HPDE6-E6E7 (cell line): ENCODE results near the gene MYO10.

Experiments used
- DNase-seq: peaks from one replicate; pipeline ENCODE4 v3.0.0; 2011; ENCODE audit warnings: missing footprints; ENCODE audit errors: extremely low spot score

MYO10 gene

DNA sequence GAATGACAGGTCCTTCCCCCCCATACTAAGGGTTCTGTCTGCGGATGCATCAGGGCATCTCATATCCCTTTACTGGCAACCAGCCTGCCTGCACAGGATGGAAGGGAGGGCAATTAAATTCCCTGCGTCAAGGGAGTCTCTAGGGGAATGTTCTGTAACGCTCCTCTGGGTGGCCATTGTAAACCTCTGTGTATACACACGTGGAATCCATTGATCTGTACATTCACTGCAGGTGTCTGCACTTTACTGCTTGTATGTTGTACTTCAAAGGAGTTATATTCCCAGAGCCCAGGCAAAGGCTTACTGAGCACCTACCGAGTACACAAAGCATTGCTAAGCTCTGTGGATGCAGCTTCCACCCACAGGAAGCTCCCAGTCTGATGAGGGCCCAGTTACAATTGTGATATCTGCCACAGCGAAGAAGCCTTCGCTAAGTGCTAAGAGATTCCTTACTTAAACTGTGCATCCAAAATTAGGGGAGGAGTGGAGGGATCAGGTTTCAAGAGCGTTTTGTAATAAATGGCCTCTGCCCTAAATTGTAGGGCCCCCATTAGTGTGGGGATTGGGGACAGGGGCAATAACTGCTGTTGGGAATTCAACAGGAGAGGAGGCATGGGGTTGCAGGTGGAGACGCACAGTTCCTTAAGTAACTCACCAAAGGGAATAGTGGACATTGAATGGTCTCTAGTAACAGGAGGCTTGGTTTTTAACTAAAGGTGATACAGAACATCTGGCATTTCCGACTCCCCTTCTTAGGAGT is 317.8 kb downstream of the MYO10 start:
- no peak for DNase-seq

DNA sequence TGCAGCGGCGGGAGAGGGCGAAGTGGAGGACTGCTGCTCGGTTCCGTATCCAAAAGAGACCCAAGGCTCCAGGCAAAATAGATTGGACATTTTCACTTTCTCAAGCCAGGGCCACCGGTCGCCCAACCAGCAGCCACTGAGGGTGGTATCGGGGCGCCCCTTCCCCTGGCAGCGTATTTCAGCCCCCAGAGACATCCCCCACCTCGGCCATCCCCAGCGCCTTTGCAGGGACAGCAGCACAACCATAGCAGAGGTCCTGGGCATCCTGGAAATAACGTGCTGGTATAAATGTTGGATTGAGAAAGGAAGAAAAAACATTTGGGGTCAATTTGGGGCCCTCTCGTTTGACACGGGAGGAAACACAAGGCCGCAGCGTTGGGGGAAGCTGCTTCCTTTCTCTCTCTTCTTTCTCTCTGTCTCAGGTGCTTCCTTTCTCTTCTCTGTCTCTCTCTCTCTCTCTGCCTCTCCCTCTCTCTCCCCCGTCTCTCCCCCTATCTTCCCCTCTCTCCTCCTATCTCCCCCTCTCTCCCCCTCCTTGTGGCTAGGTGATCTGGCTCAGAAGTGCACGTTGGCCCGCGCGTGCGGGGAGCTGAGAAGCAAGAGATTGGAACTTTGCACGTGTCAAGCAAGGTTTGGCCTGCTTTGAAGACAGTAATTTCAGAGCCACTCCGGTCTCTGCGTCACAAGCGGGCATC is 318.7 kb downstream of the MYO10 start:
- no peak for DNase-seq

DNA sequence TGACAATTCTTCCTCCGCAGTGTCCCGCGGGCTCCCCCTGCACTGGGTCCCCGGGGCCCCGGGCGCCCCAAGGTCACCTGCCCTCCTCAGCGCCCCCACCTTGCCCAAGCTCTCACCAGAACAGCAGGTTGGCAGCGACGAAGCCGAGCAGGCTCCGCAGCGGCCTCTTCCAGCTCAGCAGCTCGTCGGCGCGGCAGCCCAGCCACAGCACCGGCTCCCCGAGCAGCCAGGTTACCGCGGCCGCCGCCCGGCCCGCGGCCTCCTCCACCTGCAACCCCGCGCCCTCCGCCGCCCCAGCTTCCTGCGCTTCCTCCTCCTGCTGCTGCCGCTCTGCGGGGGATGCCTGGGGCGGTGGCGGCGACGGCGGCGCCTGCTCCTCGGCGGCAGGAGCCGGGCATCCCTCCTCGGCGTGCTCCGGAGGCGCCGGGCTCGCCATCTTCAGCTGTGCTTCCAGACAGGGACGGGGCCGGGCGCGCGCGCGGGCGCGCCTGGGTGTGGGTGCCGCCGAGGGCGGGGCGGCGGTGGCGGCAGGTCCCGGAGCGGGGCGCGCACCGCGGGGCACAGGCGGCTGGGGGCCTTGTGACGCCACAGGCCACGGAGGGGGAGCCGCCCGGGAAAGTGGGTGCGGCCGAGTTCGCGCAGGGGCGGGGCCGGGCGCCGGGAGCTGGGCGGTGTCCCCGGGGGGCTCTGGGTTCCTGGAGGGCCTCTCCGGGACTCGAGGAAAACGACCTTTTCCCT is 319.4 kb downstream of the MYO10 start, which contains the start of gene RETREG1:
RETREG1 (minus strand) TSS at position 462 of the 738 bp plus-strand sequence; CDS start at position 436, 26 bp downstream.
- peak; percentile 26 for DNase-seq

DNA sequence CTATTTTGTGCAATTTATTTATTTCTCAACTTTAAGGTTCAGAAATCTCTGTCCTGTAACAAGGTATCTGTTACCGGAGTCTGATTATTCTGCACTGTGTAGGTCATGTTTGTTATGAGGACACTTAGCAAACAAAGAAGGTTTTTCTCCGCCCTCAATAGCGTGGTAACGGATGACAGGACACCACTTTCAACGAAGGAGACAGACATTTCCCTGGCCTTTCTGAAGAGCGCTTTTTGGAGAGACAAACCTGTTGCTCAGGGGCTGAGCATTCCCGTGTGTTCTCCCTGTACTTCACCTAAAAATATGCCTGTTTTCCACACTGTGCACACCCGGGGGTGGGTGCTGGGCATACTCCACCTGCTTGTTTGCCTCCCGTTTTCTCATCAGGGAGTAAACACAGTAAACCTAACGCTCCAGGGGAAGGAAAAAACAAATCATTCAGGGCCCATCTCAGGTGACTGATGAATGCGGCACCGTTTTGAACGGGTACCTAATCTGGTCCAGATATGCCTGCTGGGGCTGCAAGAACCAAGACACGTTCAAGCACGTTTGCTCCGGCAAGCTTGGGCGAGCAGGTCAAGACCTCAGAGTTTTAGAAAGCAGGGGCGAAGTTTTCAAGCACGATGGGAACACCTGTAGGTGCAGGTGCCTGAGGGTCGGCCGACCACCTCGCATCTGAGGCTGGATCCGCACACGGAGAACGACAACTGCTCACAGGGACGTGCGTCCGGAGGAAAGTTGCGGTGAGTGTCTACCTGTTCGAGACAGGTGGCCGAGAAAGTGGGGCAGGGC is 320.1 kb downstream of the MYO10 start:
- no peak for DNase-seq

DNA sequence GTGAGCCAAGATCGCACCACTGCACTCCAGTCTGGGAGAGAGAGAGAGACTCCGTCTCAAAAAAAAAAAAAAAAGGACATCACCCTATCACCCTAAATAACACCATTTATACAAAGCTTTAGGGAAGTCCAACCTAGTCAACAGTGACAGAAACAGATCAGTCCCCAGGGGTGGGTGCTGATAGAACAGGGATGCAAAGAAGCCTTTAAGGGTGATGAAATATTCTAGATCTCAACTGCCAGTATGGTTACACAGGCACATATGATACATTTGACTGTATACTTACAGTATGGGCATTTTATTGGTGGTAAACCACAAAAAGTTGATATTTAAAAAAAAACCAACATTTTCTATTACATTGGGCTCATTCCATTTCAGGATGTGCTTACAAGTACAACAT is 324.1 kb downstream of the MYO10 start:
- no peak for DNase-seq
